Fibroblast of lung (primary cell): ENCODE results near the gene CLSTN1. TPM values are rescaled to one million over a fixed set of nuclear protein-coding genes. Genes with fewer than 3 reads are reported as not detected.
A peak's percentile ranks its signal among the peaks of the same experiment; 100 is the strongest.

Experiments
- DNase-seq, 2 donors: peaks; one replicate each; pipeline versions ENCODE4 v3.0.0 to v3.0.0-alpha.2; 2010; ENCODE audit warnings: low read depth in 2 of 2
- H2AFZ ChIP-seq: 2 replicates; pipeline ENCODE4 v1.5.1; 2012; ENCODE audit warnings: low read length, control low read depth, inconsistent platforms
- H3K27ac ChIP-seq: 2 replicates; pipeline ENCODE4 v1.5.1; 2011; ENCODE audit warnings: low read length, control low read depth; ENCODE audit not compliant: insufficient read depth
- H3K27me3 ChIP-seq: 2 replicates; pipeline ENCODE4 v1.5.1; 2011; ENCODE audit warnings: mild to moderate bottlenecking, low read length; ENCODE audit not compliant: control insufficient read depth, insufficient read depth
- H3K36me3 ChIP-seq: 2 replicates; pipeline ENCODE4 v1.5.1; 2011; ENCODE audit warnings: low read length; ENCODE audit not compliant: control insufficient read depth, insufficient read depth
- H3K4me1 ChIP-seq: 2 replicates; pipeline ENCODE4 v1.5.1; 2011; ENCODE audit warnings: low read length; ENCODE audit not compliant: control insufficient read depth, insufficient read depth; ENCODE audit errors: extremely low read depth
- H3K4me2 ChIP-seq: 2 replicates; pipeline ENCODE4 v1.5.1; 2011; ENCODE audit warnings: low read length, control low read depth; ENCODE audit not compliant: insufficient read depth; ENCODE audit errors: extremely low read depth
- H3K4me3 ChIP-seq, 4 experiments: fragments of 200-600 bp in 1 of 4; sonication (generic) in 1 of 4; replicated peaks in 1 of 4; 2 replicates each; pipeline ENCODE4 v1.5.1; 2011 to 2016; ENCODE audit warnings: low read length in 4 of 4, low read depth in 3 of 4, mild to moderate bottlenecking in 3 of 4, control low read depth in 2 of 4, inconsistent platforms in 1 of 4, mixed read lengths in 1 of 4; ENCODE audit not compliant: insufficient read depth in 1 of 4; ENCODE audit errors: control extremely low read depth in 1 of 4
- H3K79me2 ChIP-seq: 2 replicates; pipeline ENCODE4 v1.5.1; 2012; ENCODE audit warnings: mild to moderate bottlenecking, low read length, inconsistent platforms; ENCODE audit not compliant: control insufficient read depth, insufficient read depth
- H3K9ac ChIP-seq: 2 replicates; pipeline ENCODE4 v1.5.1; 2011; ENCODE audit warnings: mild to moderate bottlenecking, low read length, control low read depth; ENCODE audit not compliant: insufficient read depth
- H3K9me3 ChIP-seq: 2 replicates; pipeline ENCODE4 v1.5.1; 2012; ENCODE audit warnings: low read depth, low read length; ENCODE audit not compliant: control insufficient read depth, insufficient read depth
- H4K20me1 ChIP-seq: 2 replicates; pipeline ENCODE4 v1.5.1; 2011; ENCODE audit warnings: low read length; ENCODE audit not compliant: control insufficient read depth, insufficient read depth; ENCODE audit errors: extremely low read depth
- EZH2 ChIP-seq: IDR thresholded peaks from 2 replicates; pipeline ENCODE4 v1.5.1; 2012; ENCODE audit warnings: low read length, control low read depth, mild to moderate bottlenecking; ENCODE audit errors: missing control alignments
- polyA plus RNA-seq, 2 donors: library from polyadenylated mRNA; depleted of rRNA in 1 of 2; stranded (reverse) in 1 of 2; unstranded in 1 of 2; fragments of >200 nt; gene quantifications; 2 replicates each; pipeline ENCODE4 v1.2.1, GENCODE V29; 2011 to 2012; ENCODE audit warnings: missing spikeins in 1 of 2
- total RNA-seq: library from RNA; depleted of rRNA; stranded (reverse); fragments of >200 nt; gene quantifications from 2 replicates; pipeline ENCODE4 v1.2.1, GENCODE V29; 2014
- TF ChIP-seq, protein P1 (sequence below), 2 donors: IDR thresholded peaks in 1 of 2; conservative IDR thresholded peaks in 1 of 2; 1 replicate in 1 of 2; 2 replicates in 1 of 2; pipeline ENCODE4 v1.5.1; 2011 to 2012; ENCODE audit warnings: low read length in 2 of 2, control low read depth in 1 of 2, inconsistent platforms in 1 of 2, low read depth in 1 of 2, mild to moderate bottlenecking in 1 of 2

CLSTN1 gene
- total and polyA plus RNA-seq, 2 donors (not counting 1 experiment from before 2014, with no cell fraction given): 57.4 to 115 TPM

DNA sequence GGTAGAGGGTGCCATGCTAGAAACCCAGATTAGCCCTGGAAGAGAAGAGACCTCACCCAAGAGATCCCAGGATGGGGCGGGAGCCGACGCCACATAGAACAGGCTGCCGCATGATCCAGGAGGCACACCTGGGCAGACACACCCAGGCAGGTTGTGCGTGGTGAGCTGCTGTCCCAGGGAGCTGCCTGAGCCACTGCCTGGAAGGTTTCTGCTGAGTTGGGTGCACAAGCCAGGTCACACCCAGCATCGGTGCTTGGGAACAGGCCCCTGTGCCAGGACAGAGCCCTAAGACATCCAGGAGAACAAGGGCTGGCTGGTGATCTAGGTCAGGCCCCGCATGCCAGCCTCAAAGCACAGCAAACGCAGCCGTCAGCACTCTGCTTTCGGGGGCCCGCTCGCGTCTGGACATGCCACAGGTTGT, 46.1 kb upstream of the CLSTN1 start:
- no peaks in the 10 kb centered on the region for H3K9me3 ChIP-seq
- H2AFZ ChIP-seq: no peak overlapping the region
- no peak overlapping the region for H3K4me3 ChIP-seq
- H3K9ac ChIP-seq: no peak overlapping the region
- H4K20me1 ChIP-seq: no peaks in the 10 kb centered on the region
- DNase-seq: no peak
- H3K79me2 ChIP-seq: no peaks in the 10 kb centered on the region
- H3K4me1 ChIP-seq: no peaks in the 10 kb centered on the region
- H3K27ac ChIP-seq: no peak overlapping the region
- no peaks in the 10 kb centered on the region for H3K27me3 ChIP-seq
- H3K36me3 ChIP-seq: peaks cover 2% of the 10 kb centered on the region
- TF ChIP-seq EZH2: no peak
- TF ChIP-seq, protein P1, sequence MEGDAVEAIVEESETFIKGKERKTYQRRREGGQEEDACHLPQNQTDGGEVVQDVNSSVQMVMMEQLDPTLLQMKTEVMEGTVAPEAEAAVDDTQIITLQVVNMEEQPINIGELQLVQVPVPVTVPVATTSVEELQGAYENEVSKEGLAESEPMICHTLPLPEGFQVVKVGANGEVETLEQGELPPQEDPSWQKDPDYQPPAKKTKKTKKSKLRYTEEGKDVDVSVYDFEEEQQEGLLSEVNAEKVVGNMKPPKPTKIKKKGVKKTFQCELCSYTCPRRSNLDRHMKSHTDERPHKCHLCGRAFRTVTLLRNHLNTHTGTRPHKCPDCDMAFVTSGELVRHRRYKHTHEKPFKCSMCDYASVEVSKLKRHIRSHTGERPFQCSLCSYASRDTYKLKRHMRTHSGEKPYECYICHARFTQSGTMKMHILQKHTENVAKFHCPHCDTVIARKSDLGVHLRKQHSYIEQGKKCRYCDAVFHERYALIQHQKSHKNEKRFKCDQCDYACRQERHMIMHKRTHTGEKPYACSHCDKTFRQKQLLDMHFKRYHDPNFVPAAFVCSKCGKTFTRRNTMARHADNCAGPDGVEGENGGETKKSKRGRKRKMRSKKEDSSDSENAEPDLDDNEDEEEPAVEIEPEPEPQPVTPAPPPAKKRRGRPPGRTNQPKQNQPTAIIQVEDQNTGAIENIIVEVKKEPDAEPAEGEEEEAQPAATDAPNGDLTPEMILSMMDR (conservative IDR thresholded peaks at IDR 0.05 in 1 of 2, IDR thresholded peaks at IDR 0.05 in 1 of 2; ENCODE audit: low read depth in 1 of 2, low read length in 2 of 2): no peak
- no peak overlapping the region for H3K4me2 ChIP-seq

DNA sequence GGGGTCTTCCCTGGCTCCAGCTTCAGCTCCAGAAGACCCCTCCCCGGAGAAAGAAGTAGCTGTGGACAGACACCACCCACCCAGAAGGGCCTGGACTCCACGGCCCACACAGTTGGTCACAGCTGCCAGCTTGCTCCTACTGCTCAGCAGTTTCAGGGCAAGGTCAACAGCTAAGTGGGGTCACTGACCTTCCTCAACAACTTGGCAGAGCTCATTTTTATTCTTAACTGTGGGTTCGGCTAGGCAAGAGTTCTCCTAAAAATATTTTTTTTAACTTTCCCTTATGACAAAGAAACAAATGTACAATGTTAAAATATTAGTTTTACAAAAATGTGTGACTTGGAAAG, 44.5 kb upstream of the CLSTN1 start:
- H3K79me2 ChIP-seq: no peaks in the 10 kb centered on the region
- no peaks in the 10 kb centered on the region for H3K9me3 ChIP-seq
- H3K4me3 ChIP-seq: no peak overlapping the region
- no peak overlapping the region for H3K9ac ChIP-seq
- H4K20me1 ChIP-seq: no peaks in the 10 kb centered on the region
- no peaks in the 10 kb centered on the region for H3K4me1 ChIP-seq
- no peak overlapping the region for H2AFZ ChIP-seq
- H3K27me3 ChIP-seq: no peaks in the 10 kb centered on the region
- no peak for TF ChIP-seq EZH2
- TF ChIP-seq, protein P1 (conservative IDR thresholded peaks at IDR 0.05 in 1 of 2, IDR thresholded peaks at IDR 0.05 in 1 of 2; ENCODE audit: low read depth in 1 of 2, low read length in 2 of 2): no peak
- no peak overlapping the region for H3K27ac ChIP-seq
- H3K4me2 ChIP-seq: no peak overlapping the region
- no peak for DNase-seq
- H3K36me3 ChIP-seq: peaks cover 2% of the 10 kb centered on the region

DNA sequence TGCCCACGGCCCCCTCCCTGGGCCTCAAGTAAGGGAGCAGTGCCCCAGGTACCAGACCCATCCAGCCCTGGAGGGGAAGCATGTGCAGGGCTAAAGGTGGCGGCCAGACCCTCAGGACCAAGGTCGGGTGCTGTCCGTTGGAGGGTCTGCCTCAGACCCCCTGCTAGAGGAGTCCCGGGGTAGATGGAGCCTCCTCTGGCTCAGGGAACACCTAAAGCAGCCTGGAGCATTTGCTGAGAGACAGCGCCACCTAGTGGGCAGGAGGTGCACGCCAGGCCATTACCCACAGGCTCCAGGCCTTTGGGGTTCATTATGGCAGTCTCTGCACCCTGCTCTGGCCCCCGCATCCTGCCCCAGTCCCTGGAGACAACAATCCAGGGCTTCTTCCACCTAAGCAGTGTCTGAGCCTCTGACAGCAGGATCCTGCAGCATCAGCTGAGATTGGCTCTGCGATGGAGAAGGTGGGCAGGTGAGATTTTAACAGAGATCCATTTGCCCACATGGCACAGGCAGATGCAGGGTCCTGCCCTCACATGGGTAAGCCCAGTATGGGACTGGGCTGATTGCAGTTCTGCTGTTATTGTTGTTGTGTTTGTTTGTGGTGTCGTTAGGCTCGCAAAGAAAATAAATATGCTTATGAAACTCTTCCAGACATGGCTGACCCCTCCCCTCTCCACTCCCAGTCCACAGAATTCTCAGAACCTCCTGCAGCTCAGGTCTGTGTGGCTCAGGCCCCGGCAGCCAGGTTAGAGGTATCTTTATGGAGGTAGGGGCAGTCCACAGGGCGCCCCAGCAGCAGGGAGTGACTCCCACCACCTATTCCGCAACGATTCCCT, 43.9 kb upstream of the CLSTN1 start:
- TF ChIP-seq, protein P1 (conservative IDR thresholded peaks at IDR 0.05 in 1 of 2, IDR thresholded peaks at IDR 0.05 in 1 of 2; ENCODE audit: low read depth in 1 of 2, low read length in 2 of 2): peak; percentile 94 to 95
- no peak for TF ChIP-seq EZH2
- Histone ChIP-seq H4K20me1 (no peaks in the 10 kb centered on the region), H3K27ac (no peak overlapping the region), H3K9ac (no peak overlapping the region), H3K4me3 (no peak overlapping the region), H2AFZ (no peak overlapping the region), H3K27me3 (no peaks in the 10 kb centered on the region), H3K4me2 (no peak overlapping the region), H3K36me3 (peaks cover 2% of the 10 kb centered on the region), H3K79me2 (no peaks in the 10 kb centered on the region), H3K4me1 (no peaks in the 10 kb centered on the region), H3K9me3 (no peaks in the 10 kb centered on the region)
- DNase-seq: peak; percentile 39 to 69
